ENCODE results near the gene PCBD1. TPM values are rescaled to one million over a fixed set of nuclear protein-coding genes. Genes with fewer than 3 reads are reported as not detected.

The PCBD1 gene
- total and polyA plus RNA-seq, 2 experiments from 2014 or later, result 33.3 to 78.5 TPM

DNA sequence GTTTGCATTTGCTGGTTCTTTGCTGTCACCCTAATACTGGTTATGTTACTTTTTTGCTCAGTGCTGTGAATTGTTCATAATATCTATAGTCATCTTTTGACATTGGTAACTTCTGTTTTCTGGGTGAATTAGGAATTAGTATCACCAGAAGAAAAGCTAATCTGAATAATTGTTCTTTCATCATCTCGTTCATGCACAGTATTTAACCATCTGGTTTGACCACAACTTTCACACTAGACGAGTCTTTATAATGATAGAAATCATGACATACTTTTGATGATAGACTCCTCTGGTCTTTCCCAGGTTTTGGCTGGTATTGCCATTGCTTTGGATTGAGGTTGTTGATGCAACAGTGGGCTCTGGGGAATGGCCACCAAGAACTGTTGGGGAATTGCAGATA, 47.5 kb downstream of the PCBD1 start (continued):
- TF ChIP-seq, protein P1, sequence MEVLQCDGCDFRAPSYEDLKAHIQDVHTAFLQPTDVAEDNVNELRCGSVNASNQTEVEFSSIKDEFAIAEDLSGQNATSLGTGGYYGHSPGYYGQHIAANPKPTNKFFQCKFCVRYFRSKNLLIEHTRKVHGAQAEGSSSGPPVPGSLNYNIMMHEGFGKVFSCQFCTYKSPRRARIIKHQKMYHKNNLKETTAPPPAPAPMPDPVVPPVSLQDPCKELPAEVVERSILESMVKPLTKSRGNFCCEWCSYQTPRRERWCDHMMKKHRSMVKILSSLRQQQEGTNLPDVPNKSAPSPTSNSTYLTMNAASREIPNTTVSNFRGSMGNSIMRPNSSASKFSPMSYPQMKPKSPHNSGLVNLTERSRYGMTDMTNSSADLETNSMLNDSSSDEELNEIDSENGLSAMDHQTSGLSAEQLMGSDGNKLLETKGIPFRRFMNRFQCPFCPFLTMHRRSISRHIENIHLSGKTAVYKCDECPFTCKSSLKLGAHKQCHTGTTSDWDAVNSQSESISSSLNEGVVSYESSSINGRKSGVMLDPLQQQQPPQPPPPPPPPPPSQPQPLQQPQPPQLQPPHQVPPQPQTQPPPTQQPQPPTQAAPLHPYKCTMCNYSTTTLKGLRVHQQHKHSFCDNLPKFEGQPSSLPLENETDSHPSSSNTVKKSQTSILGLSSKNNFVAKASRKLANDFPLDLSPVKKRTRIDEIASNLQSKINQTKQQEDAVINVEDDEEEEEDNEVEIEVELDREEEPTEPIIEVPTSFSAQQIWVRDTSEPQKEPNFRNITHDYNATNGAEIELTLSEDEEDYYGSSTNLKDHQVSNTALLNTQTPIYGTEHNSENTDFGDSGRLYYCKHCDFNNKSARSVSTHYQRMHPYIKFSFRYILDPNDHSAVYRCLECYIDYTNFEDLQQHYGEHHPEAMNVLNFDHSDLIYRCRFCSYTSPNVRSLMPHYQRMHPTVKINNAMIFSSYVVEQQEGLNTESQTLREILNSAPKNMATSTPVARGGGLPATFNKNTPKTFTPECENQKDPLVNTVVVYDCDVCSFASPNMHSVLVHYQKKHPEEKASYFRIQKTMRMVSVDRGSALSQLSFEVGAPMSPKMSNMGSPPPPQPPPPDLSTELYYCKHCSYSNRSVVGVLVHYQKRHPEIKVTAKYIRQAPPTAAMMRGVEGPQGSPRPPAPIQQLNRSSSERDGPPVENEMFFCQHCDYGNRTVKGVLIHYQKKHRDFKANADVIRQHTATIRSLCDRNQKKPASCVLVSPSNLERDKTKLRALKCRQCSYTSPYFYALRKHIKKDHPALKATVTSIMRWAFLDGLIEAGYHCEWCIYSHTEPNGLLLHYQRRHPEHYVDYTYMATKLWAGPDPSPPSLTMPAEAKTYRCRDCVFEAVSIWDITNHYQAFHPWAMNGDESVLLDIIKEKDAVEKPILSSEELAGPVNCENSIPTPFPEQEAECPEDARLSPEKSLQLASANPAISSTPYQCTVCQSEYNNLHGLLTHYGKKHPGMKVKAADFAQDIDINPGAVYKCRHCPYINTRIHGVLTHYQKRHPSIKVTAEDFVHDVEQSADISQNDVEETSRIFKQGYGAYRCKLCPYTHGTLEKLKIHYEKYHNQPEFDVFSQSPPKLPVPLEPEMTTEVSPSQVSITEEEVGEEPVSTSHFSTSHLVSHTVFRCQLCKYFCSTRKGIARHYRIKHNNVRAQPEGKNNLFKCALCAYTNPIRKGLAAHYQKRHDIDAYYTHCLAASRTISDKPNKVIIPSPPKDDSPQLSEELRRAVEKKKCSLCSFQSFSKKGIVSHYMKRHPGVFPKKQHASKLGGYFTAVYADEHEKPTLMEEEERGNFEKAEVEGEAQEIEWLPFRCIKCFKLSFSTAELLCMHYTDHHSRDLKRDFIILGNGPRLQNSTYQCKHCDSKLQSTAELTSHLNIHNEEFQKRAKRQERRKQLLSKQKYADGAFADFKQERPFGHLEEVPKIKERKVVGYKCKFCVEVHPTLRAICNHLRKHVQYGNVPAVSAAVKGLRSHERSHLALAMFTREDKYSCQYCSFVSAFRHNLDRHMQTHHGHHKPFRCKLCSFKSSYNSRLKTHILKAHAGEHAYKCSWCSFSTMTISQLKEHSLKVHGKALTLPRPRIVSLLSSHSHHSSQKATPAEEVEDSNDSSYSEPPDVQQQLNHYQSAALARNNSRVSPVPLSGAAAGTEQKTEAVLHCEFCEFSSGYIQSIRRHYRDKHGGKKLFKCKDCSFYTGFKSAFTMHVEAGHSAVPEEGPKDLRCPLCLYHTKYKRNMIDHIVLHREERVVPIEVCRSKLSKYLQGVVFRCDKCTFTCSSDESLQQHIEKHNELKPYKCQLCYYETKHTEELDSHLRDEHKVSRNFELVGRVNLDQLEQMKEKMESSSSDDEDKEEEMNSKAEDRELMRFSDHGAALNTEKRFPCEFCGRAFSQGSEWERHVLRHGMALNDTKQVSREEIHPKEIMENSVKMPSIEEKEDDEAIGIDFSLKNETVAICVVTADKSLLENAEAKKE (CRISPR knock-in tag; IDR thresholded peaks at IDR 0.05), result no peak

GRCh38 chr10:70838270-70838805, 50.0 kb downstream of the PCBD1 start:
- H3F3A ChIP-seq (replicated peaks; ENCODE audit: low read depth), result no peaks in the 10 kb centered on the region
- peaks cover 19% of the 10 kb centered on the region for H4K20me1 ChIP-seq (replicated peaks; ENCODE audit: insufficient read depth)
- peaks cover 6% of the 10 kb centered on the region; the same call in 1 of the 2 replicates for H3K36me3 ChIP-seq (ENCODE audit: insufficient read depth)
- no peak overlapping the region for H3K27ac ChIP-seq (ENCODE audit: low read depth)
- H3K36me3 Mint-ChIP-seq (ENCODE audit: low read depth), result peaks cover 34% of the 10 kb centered on the region
- no peak overlapping the region for H3K4me3 Mint-ChIP-seq
- no peak overlapping the region for H2AFZ ChIP-seq
- no peak overlapping the region for H3K4me2 ChIP-seq
- ATAC-seq (no peak), DNase-seq (ENCODE audit: low spot score) (no peak)
- H3K9me3 Mint-ChIP-seq, result no peaks in the 10 kb centered on the region; the same call in 2 of the 3 replicates
- H3K27ac Mint-ChIP-seq, result no peak overlapping the region
- H3K4me3 ChIP-seq, result no peak overlapping the region
- H3K79me2 ChIP-seq (replicated peaks; ENCODE audit: insufficient read depth), result peaks cover 95% of the 10 kb centered on the region
- H3K4me1 ChIP-seq (ENCODE audit: insufficient read depth), result no peaks in the 10 kb centered on the region
- no peaks in the 10 kb centered on the region for H3K27me3 ChIP-seq (ENCODE audit: insufficient read depth)
- no peaks in the 10 kb centered on the region for H3K4me1 Mint-ChIP-seq
- no peaks in the 10 kb centered on the region for H3K27me3 Mint-ChIP-seq (ENCODE audit: insufficient read depth, low read depth, poor library complexity)
- H3K9me2 ChIP-seq (ENCODE audit: insufficient read depth), result no peaks in the 10 kb centered on the region
- TF ChIP-seq, protein P2, sequence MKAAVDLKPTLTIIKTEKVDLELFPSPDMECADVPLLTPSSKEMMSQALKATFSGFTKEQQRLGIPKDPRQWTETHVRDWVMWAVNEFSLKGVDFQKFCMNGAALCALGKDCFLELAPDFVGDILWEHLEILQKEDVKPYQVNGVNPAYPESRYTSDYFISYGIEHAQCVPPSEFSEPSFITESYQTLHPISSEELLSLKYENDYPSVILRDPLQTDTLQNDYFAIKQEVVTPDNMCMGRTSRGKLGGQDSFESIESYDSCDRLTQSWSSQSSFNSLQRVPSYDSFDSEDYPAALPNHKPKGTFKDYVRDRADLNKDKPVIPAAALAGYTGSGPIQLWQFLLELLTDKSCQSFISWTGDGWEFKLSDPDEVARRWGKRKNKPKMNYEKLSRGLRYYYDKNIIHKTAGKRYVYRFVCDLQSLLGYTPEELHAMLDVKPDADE (IDR thresholded peaks at IDR 0.05), result no peak
- TF ChIP-seq STAT1 (IDR thresholded peaks at IDR 0.05; ENCODE audit: unreplicated experiment), result no peak
- TF ChIP-seq, protein P1 (CRISPR knock-in tag; IDR thresholded peaks at IDR 0.05), result no peak
- TF ChIP-seq CREB1 (CRISPR knock-in tag; IDR thresholded peaks at IDR 0.05; ENCODE audit: low read depth), result no peak
- no peak for TF ChIP-seq NANOG (IDR thresholded peaks at IDR 0.05; ENCODE audit: borderline replicate concordance)
- TF ChIP-seq EZH2 (IDR thresholded peaks at IDR 0.05; ENCODE audit: low read depth, unreplicated experiment), result no peak
- TF ChIP-seq JUNB (IDR thresholded peaks at IDR 0.05; ENCODE audit: unreplicated experiment), result no peak
- no peak for TF ChIP-seq EZH2phosphoT487 (IDR thresholded peaks at IDR 0.05; ENCODE audit: unreplicated experiment)

Data from GM23338 (cell line).